Inflammatory macrophage treated with lipopolysaccharide for 4 hours (primary cell): ENCODE measurements around the gene RANBP1.

Experiments
- DNase-seq: peaks from one replicate; pipeline ENCODE4 v3.0.0-alpha.2; 2020

The RANBP1 gene

DNA sequence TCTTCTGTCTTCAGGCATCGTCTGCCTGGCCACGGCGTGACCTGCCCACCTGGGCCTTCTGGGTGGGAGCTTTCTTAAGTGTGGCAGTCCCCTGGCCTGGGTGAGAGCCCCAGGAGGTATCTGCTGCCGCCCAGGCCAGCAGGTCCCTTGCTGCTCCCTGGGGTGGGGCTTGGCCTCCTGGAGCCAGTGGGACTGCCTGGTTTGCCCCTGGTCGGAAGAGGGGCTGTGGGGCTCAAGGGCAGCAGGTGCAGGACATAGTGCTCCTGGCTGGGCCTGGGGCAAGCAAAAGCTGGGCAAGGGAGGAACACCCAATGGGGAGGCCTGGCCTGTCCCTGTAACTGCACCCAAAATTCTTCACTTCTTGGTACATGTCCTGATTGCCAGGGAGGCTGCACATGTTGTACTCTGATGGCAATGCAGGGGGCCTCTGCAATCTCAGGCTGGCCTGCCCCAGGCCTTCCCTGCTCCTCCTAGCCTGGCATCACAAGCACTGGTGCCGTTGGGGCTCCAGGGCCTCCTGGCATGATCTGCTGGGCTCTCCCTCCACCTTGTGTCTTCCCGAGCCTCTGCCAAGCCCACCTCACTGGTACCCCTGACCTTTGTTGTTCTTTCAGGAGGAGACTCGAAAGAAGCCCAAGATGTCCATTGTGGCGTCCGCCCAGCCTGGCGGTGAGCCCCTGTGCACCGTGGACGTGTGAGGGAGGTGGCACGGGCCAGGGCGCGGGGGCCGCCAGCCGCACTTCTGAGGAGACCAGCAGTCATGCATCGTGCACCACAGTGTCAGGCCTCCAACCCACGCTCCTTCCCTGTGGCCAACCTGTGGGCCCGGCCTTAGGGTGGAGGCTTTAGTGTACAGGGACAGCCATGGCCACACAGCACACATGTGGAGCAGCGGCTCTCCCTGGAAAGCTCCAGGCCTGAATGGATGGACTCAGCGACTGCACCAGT is 6.2 kb upstream of the RANBP1 start:
- DNase-seq, result no peak

- no peak for DNase-seq
Observed at GRCh38 chr22:20110359-20110985, 5.4 kb upstream of the RANBP1 start.

GRCh38 chr22:20111045-20111688 is 4.7 kb upstream of the RANBP1 start:
- DNase-seq, result no peak

DNA sequence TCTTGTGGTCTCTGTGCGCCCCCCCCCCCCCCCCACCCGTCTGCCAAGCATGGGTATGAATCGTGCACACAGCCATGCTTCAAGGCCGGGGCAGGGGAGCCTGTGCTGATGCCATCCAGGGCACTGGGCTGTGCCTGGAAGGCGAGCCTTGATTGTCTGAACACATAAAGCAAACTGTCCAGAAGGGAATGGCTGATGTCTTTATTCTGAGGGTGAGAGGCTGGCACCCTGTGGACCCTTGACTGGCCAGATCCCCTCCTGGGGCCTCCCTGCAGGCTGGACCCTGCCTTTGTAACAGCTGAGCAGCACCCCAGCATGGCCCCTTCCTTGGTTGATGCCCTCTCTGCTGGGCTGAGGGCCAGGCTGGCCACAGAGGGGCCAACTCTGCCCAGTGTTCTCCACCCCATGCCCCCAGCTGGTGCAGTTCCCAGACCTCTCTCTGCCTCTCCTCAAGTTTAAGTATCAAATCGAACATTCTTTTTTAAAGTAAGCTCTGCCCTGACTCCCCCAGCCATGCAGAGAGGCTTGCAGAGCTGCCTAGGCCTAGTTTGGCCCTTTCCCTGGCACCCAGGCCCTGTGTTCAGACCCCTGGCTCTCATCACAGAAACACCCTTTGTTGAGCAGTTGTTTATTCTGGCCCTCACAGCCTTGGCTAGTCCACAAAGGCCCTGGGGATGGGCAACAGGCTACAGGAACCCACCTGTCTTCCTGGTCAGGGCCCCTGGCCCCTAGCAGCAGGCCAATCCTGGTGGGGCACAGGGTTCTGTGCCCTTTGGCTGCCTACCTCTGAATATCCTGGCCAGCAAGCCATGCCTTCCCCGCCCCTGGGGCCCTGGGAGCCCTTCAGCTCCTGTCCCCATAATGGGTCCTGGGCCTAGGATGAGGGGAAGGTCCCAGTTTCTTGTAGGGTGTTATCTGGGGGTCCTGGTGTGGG is 3.9 kb upstream of the RANBP1 start:
- no peak for DNase-seq

DNA sequence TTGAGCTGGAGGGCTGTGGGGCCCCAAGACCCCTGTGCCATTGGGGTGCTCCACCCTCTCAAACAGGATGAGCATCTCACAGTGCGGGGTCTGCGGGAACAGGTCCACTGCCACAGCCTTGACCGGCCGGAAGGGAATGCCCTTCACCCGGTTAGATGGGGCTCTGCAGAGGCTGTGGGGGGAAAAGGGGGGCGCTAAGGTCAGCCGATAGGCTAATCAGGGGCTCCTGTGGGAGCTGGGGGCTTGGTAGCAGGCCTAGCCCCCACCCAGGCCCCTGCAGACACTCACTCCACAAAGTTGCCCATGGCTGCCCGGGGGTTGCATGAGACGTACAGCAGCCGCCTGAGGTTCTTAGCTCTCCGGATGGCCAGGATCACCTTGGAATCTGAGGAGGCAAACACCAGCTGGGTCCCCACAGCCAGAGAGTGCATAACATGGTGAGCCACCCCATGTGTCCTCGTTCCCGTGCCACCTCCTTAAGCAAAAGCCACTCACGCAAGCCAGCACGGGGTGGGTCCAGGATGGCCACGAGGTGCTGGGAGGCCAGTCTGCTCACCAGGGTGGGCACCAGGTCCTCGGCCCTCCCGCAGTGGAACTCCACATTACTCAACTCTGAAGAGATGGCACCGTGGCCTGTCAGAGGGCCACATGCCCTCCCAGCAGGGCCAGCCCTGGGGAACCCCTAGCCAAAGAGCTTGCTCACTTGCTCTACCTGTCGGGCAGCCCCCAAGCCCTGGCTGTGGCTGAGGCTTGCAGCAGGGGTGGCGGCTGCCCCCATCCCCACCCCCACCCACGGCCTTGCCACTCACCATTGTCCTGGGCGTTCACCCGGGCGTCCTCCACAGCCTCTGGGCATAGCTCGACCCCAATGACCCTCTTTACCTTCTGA is 3.0 kb upstream of the RANBP1 start:
- DNase-seq, result no peak

DNA sequence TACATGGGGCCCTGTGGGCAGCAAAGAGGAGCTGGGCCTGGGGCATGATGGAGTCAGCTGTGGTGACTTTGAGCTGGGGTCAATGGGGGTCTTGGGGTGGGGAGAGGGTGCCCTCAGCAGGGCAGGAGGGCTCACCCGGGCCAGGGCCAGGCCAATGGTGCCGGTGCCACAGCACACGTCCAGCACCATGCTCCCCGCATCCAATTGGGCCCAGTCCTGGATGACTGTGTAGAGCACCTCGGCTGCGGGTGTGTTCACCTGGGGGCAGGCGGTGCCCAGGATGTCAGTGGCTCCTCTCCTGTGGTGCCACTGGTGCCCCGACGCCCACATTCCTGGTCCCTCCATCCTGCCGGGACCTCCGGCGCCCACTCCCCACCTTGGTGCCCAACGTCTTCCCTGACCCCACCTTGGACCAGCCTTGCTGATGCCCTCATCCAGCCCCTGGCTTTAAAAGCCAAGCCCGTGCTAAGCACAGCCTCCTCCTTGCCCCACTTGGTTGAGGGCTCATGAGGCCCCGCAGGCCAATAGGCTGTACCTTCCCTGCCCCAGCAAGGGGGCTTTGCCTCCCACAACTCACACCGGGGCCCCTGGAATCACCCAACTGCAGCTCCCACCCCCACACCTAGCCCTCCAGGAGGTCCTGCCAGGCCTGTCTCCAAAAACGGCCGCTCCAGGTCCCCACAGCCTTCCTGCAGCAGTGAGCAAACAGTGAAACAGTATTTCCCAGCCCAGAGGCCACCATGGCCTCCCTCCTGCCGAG is 2.2 kb upstream of the RANBP1 start:
- DNase-seq, result no peak

GRCh38 chr22:20114506-20115475 is 1.1 kb upstream of the RANBP1 start:
- no peak for DNase-seq

DNA sequence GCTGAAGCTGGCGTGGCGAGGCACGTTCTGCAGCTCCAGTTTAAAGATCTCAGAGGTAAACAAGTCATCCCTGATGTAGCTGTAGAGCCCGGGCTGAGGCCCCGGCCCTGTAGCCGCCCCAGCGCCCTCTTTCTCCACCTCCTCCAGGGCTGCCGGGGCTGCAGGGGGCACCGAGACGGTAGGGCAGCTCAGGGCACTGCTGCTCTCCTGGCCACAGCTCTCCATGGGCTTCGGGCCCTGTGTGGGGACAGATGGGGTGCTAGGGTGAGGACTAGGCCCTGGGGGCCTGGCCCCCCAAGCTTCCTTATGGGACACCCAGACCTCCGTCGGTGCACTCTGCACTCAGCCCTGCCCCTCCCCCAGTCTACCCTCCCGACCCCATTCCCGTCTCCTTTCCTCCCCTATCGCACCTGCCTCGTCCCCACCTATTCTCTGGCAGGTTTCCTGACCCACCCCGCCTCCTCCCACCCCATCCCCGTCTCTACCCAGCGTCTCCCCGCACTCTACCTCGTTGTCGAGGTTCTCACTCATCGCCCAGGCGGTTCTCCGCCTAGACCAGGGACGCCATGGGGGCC is 559 bp downstream of the RANBP1 start:
- DNase-seq, result no peak

GRCh38 chr22:20116951-20117632 is 1.2 kb downstream of the RANBP1 start, which contains the start of gene TRMT2A:
Gene TRMT2A (minus strand): TSS chr22:20117226. CDS start chr22:20116906, 320 bp downstream.
- peak; percentile 98 for DNase-seq

- peak; percentile 40 for DNase-seq
Observed at GRCh38 chr22:20117633-20118299, 1.9 kb downstream of the RANBP1 start.

GRCh38 chr22:20118300-20119020 is 2.6 kb downstream of the RANBP1 start:
- DNase-seq, result no peak

DNA sequence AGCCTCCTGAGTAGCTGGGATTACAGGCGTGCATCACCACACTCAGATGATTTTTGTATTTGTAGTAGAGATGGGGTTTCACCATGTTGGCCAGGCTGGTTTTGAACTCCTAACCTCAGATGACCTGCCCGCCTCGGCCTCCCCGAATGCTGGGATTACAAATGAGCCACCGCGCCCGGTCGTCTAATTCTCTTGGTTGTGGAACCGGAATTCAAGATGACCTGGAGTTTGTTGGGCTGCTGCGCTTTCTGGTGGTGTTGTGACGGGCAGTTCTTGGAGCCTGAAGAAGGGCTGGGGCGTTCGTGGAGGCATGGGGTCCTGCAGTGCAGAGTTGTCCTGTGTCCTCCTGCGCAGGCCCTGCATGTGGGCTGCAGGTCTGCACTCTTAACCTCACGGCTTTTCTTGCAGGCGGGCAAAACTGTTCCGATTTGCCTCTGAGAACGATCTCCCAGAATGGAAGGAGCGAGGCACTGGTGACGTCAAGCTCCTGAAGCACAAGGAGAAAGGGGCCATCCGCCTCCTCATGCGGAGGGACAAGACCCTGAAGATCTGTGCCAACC is 6.0 kb downstream of the RANBP1 start:
- no peak for DNase-seq

DNA sequence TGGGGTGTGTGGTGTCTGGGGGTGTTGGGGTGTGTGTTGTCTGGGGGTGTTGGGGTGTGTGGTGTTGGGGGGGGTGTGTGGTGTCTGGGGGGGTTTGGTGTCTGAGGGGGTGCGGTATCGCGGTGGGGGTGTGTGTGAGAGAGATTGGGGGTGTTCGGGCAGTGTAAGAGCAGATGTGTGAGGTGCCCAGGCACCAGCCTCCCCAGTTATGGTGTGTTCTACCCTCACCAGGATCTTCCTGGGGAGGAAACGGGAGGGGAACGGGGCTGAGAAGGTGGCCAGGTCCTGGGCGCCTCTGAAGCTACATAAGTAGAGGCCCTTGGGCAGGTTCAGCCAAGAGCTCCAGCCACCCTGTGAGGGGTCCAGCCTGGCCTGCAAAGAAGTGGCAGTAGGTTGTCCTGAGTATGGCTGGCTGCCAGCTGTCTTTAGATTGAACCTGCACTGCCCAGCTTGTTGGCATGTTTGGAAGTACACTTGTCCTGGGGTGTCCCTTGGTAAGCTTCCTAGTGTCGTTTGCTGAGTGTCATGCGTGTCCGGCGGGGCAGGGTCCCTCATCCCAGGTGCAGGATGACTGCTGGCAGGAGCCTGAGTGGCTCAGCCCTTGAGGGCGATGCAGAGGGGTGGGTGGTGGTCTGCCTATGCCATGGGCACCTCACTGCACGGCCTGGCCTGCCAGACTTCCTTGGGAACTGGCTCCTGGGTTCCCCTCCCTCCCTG is 7.6 kb downstream of the RANBP1 start:
- no peak for DNase-seq

- no peak for DNase-seq
Observed at GRCh38 chr22:20124083-20124787, 8.3 kb downstream of the RANBP1 start.
